H9 (cell line): ENCODE data around the gene EPS8. TPM values are rescaled to one million over a fixed set of nuclear protein-coding genes. Genes with fewer than 3 reads are reported as not detected.

Experiments
- DNase-seq: peaks from one replicate; pipeline ENCODE4 v3.0.0-alpha.2; 2017
- H2AFZ ChIP-seq: one replicate; pipeline ENCODE4 v1.6.1; 2013; ENCODE audit warnings: mild to moderate bottlenecking, low read length, control low read depth, moderate library complexity
- H2AK5ac ChIP-seq: 2 replicates; pipeline ENCODE4 v1.6.1; 2013; ENCODE audit warnings: low read length, control low read depth, mixed read lengths; ENCODE audit not compliant: insufficient read length
- H2BK120ac ChIP-seq: one replicate; pipeline ENCODE4 v1.6.1; 2013; ENCODE audit warnings: low read depth, mild to moderate bottlenecking, low read length, control low read depth, inconsistent platforms; ENCODE audit not compliant: poor library complexity, severe bottlenecking
- H2BK12ac ChIP-seq: 2 replicates; pipeline ENCODE4 v1.6.1; 2013; ENCODE audit warnings: low read length, control low read depth, mixed read lengths, low read depth; ENCODE audit not compliant: insufficient read length
- H2BK15ac ChIP-seq: 2 replicates; pipeline ENCODE4 v1.6.1; 2013; ENCODE audit warnings: low read depth, low read length, control low read depth
- H2BK20ac ChIP-seq: one replicate; pipeline ENCODE4 v1.6.1; 2013; ENCODE audit warnings: low read depth, mild to moderate bottlenecking, low read length, control low read depth, inconsistent platforms; ENCODE audit not compliant: poor library complexity, severe bottlenecking
- H2BK5ac ChIP-seq: 2 replicates; pipeline ENCODE4 v1.6.1; 2013; ENCODE audit warnings: low read length, control low read depth, mixed read lengths; ENCODE audit not compliant: insufficient read length
- H3K14ac ChIP-seq: 2 replicates; pipeline ENCODE4 v1.6.1; 2013; ENCODE audit warnings: low read length, control low read depth; ENCODE audit not compliant: insufficient read depth
- H3K18ac ChIP-seq: 2 replicates; pipeline ENCODE4 v1.6.1; 2013; ENCODE audit warnings: low read depth, mild to moderate bottlenecking, mixed read lengths, low read length, control low read depth; ENCODE audit not compliant: insufficient read length
- H3K23ac ChIP-seq: 2 replicates; pipeline ENCODE4 v1.6.1; 2013; ENCODE audit warnings: low read length, control low read depth, mixed read lengths, low read depth; ENCODE audit not compliant: insufficient read length
- H3K23me2 ChIP-seq: 2 replicates; pipeline ENCODE4 v1.6.1; 2013; ENCODE audit warnings: low read depth, mild to moderate bottlenecking, mixed read lengths, low read length, control low read depth; ENCODE audit not compliant: insufficient read length, poor library complexity, severe bottlenecking
- H3K27ac ChIP-seq: 2 replicates; pipeline ENCODE4 v1.5.1; 2013; ENCODE audit warnings: low read length, control low read depth, mixed read lengths, low read depth; ENCODE audit not compliant: insufficient read length
- H3K27me3 ChIP-seq: 2 replicates; pipeline ENCODE4 v1.6.1; 2013; ENCODE audit warnings: low read length, control low read depth, inconsistent platforms; ENCODE audit not compliant: insufficient read depth
- H3K4ac ChIP-seq: 2 replicates; pipeline ENCODE4 v1.6.1; 2013; ENCODE audit warnings: low read depth, mild to moderate bottlenecking, control low read depth, inconsistent platforms, low read length, moderate library complexity
- H3K4me1 ChIP-seq: 2 replicates; pipeline ENCODE4 v1.6.1; 2013; ENCODE audit warnings: low read length, control low read depth, inconsistent platforms; ENCODE audit not compliant: insufficient read depth
- H3K4me2 ChIP-seq: 2 replicates; pipeline ENCODE4 v1.6.1; 2013; ENCODE audit warnings: low read length, control low read depth, mixed read lengths; ENCODE audit not compliant: insufficient read length, insufficient read depth
- H3K56ac ChIP-seq: 2 replicates; pipeline ENCODE4 v1.6.1; 2013; ENCODE audit warnings: low read depth, mild to moderate bottlenecking, mixed read lengths, low read length, control low read depth; ENCODE audit not compliant: insufficient read length
- H3K79me1 ChIP-seq: 2 replicates; pipeline ENCODE4 v1.6.1; 2013; ENCODE audit warnings: low read depth, mild to moderate bottlenecking, moderate library complexity, low read length, control low read depth, inconsistent platforms; ENCODE audit not compliant: insufficient read depth, poor library complexity, severe bottlenecking
- H3K79me2 ChIP-seq: 2 replicates; pipeline ENCODE4 v1.6.1; 2013; ENCODE audit warnings: low read length, control low read depth, inconsistent platforms; ENCODE audit not compliant: insufficient read depth
- H3K9ac ChIP-seq: 2 replicates; pipeline ENCODE4 v1.6.1; 2013; ENCODE audit warnings: low read length, control low read depth, mixed read lengths; ENCODE audit not compliant: insufficient read length; ENCODE audit errors: extremely low read depth
- H3K9me3 ChIP-seq: one replicate; pipeline ENCODE4 v1.6.1; 2013; ENCODE audit warnings: low read depth, low read length, inconsistent platforms; ENCODE audit not compliant: control insufficient read depth
- H3T11ph ChIP-seq: one replicate; pipeline ENCODE4 v1.6.1; 2013; ENCODE audit warnings: mild to moderate bottlenecking, low read length, control low read depth, inconsistent platforms
- H4K20me1 ChIP-seq: one replicate; pipeline ENCODE4 v1.6.1; 2013; ENCODE audit not compliant: control insufficient read depth, insufficient read length, insufficient read depth
- H4K5ac ChIP-seq: 2 replicates; pipeline ENCODE4 v1.6.1; 2013; ENCODE audit warnings: low read depth, mild to moderate bottlenecking, mixed read lengths, low read length, control low read depth; ENCODE audit not compliant: insufficient read length
- H4K8ac ChIP-seq: replicated peaks from 2 replicates; pipeline ENCODE4 v1.6.1; 2013; ENCODE audit warnings: low read length, control low read depth, mixed read lengths, low read depth; ENCODE audit not compliant: insufficient read length
- H4K91ac ChIP-seq: 2 replicates; pipeline ENCODE4 v1.6.1; 2013; ENCODE audit warnings: low read depth, mild to moderate bottlenecking, moderate library complexity, mixed read lengths, low read length, control low read depth; ENCODE audit not compliant: insufficient read length
- H3K27ac Mint-ChIP-seq, 3 experiments: 2 replicates in 2 of 3; 3 replicates in 1 of 3; pipeline ENCODE4 v1.8.0; 2020 to 2021; ENCODE audit warnings: mixed read lengths in 3 of 3, mild to moderate bottlenecking in 1 of 3, moderate library complexity in 1 of 3
- H3K27me3 Mint-ChIP-seq: 2 replicates; pipeline ENCODE4 v1.8.0; 2021; ENCODE audit warnings: low read depth, mild to moderate bottlenecking, moderate library complexity, mixed read lengths
- H3K36me3 Mint-ChIP-seq, 3 experiments: 2 replicates in 2 of 3; 3 replicates in 1 of 3; pipeline ENCODE4 v1.8.0; 2020 to 2021; ENCODE audit warnings: low read depth in 3 of 3, mixed read lengths in 3 of 3; ENCODE audit not compliant: insufficient read depth in 1 of 3
- H3K4me1 Mint-ChIP-seq, 2 experiments: 2 replicates each; pipeline ENCODE4 v1.8.0; 2020; ENCODE audit warnings: mixed read lengths in 2 of 2
- H3K4me3 Mint-ChIP-seq, 2 experiments: 2 replicates in 1 of 2; 3 replicates in 1 of 2; pipeline ENCODE4 v1.8.0; 2020 to 2021; ENCODE audit warnings: mild to moderate bottlenecking in 2 of 2, mixed read lengths in 2 of 2, moderate library complexity in 1 of 2
- H3K9me3 Mint-ChIP-seq, 2 experiments: 2 replicates in 1 of 2; 3 replicates in 1 of 2; pipeline ENCODE4 v1.8.0; 2020; ENCODE audit warnings: mild to moderate bottlenecking in 2 of 2, mixed read lengths in 2 of 2, moderate library complexity in 1 of 2
- CTCF ChIP-seq: fragments of 200-600 bp; sonication (generic); conservative IDR thresholded peaks from 3 replicates; pipeline ENCODE4 v1.8.0; 2021; ENCODE audit warnings: antibody characterized with exemption, mild to moderate bottlenecking
- WGBS: extraction: QIAGEN DNeasy Blood & Tissue Kit; methylation state at CpG from one replicate; pipeline ENCODE4 v1.1.7; 2013; ENCODE audit warnings: missing lambda C conversion rate, low lambda C conversion rate, mixed read lengths; ENCODE audit not compliant: insufficient read length; ENCODE audit errors: extremely low coverage; 5-methylcytosine and 5-hydroxymethylcytosine counted together
- total RNA-seq: library from RNA; stranded (reverse); gene quantifications from 2 replicates; pipeline ENCODE4 v1.2.1, GENCODE V29; 2021

The EPS8 gene
- total RNA-seq, 1 experiment from 2014 or later: 2.2 TPM

DNA sequence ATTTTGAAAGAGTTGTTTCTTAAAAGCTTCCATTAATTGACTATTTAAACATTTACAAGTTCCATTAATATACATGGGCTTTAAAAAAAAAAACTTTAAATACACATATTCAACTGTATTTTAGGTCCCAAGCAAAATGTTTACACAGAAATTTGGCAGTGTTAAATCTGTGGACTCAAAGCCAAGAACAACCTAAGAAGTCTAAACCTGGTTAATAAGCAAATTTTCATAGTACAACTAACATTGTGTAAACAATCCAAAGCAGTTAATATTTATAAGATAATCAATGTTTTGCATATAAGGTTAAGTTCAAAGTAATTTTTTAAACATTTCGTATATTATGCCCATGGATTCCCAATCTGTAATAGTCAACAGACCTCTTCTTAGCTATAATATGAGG, 77.0 kb downstream of the EPS8 start:
- no peaks in the 10 kb centered on the region for H3K27me3 Mint-ChIP-seq
- H4K20me1 ChIP-seq: no peaks in the 10 kb centered on the region
- no peaks in the 10 kb centered on the region for H3K79me1 ChIP-seq
- H3K4me1 Mint-ChIP-seq: peaks cover 13% of the 10 kb centered on the region in 2 experiments
- no peaks in the 10 kb centered on the region for H3K9me3 Mint-ChIP-seq
- no peaks in the 10 kb centered on the region; the same call in 1 of the 2 replicates for H3K4me1 ChIP-seq
- no peak overlapping the region for H3K56ac ChIP-seq
- H3K27ac ChIP-seq: no peak overlapping the region
- no peaks in the 10 kb centered on the region for H3K79me2 ChIP-seq
- no peak overlapping the region for H3K27ac Mint-ChIP-seq
- no peaks in the 10 kb centered on the region for H3K23me2 ChIP-seq
- H4K8ac ChIP-seq: no peak overlapping the region
- no peak overlapping the region for H2BK12ac ChIP-seq
- no CpG with 5 or more reads among the region's 1 CpG for WGBS
- no peak overlapping the region for H3K18ac ChIP-seq
- no peak overlapping the region for H3K9ac ChIP-seq
- H2AK5ac ChIP-seq: no peak overlapping the region
- no peak overlapping the region for H3T11ph ChIP-seq
- no peaks in the 10 kb centered on the region for H3K27me3 ChIP-seq
- H4K91ac ChIP-seq: no peak overlapping the region
- no peak overlapping the region for H3K4ac ChIP-seq
- no peak for DNase-seq
- no peak overlapping the region for H4K5ac ChIP-seq
- no peak overlapping the region for H3K14ac ChIP-seq
- no peak overlapping the region for H2AFZ ChIP-seq
- H2BK120ac ChIP-seq: no peak overlapping the region
- H3K4me3 Mint-ChIP-seq: no peak overlapping the region
- H2BK5ac ChIP-seq: no peak overlapping the region
- no peak for TF ChIP-seq CTCF
- H2BK20ac ChIP-seq: no peak overlapping the region
- no peaks in the 10 kb centered on the region for H3K9me3 ChIP-seq
- no peak overlapping the region for H3K23ac ChIP-seq
- H2BK15ac ChIP-seq: no peak overlapping the region
- no peak overlapping the region for H3K4me2 ChIP-seq
- no peaks in the 10 kb centered on the region for H3K36me3 Mint-ChIP-seq
